HG02981 (cell line): ENCODE measurements around the gene CYP4F8.
"Not testable (repeated sequence)": the region's sequence is repeated elsewhere in the genome, so short reads cannot be mapped to it uniquely, and the experiment has no call there.

Experiments used
- ATAC-seq: cut with Tn5 transposase; IDR thresholded peaks from one replicate; pipeline ENCODE4 v1.9.1; 2021; ENCODE audit warnings: mild to moderate bottlenecking, moderate library complexity; ENCODE audit not compliant: unreplicated experiment

CYP4F8 gene

GRCh38 chr19:15643387-15643786 is 28.4 kb downstream of the CYP4F8 start:
- no peak for ATAC-seq

GRCh38 chr19:15644066-15644741 is 29.2 kb downstream of the CYP4F8 start:
- no peak for ATAC-seq

GRCh38 chr19:15644816-15645215 is 29.8 kb downstream of the CYP4F8 start:
- no peak for ATAC-seq

- ATAC-seq, result no peak
Measured at GRCh38 chr19:15649526-15649925, 34.5 kb downstream of the CYP4F8 start.

- not testable (repeated sequence) for ATAC-seq
Measured at GRCh38 chr19:15650123-15650522, 35.1 kb downstream of the CYP4F8 start.

- no peak for ATAC-seq
Measured at GRCh38 chr19:15651791-15652190, 36.8 kb downstream of the CYP4F8 start.

GRCh38 chr19:15652559-15653278 is 37.7 kb downstream of the CYP4F8 start:
- ATAC-seq, result no peak

- no peak for ATAC-seq
Measured at GRCh38 chr19:15656467-15656866, 41.4 kb downstream of the CYP4F8 start.

- ATAC-seq, result no peak
Measured at GRCh38 chr19:15663247-15663646, 48.2 kb downstream of the CYP4F8 start.

GRCh38 chr19:15666186-15666585 is 51.2 kb downstream of the CYP4F8 start:
- ATAC-seq, result no peak

- no peak for ATAC-seq
Measured at GRCh38 chr19:15666883-15667282, 51.9 kb downstream of the CYP4F8 start.

- no peak for ATAC-seq
Measured at GRCh38 chr19:15669440-15669839, 54.4 kb downstream of the CYP4F8 start.

- no peak for ATAC-seq
Measured at GRCh38 chr19:15669891-15670290, 54.9 kb downstream of the CYP4F8 start.

GRCh38 chr19:15671237-15671821 is 56.3 kb downstream of the CYP4F8 start:
- ATAC-seq, result no peak

GRCh38 chr19:15671891-15672579 is 57.0 kb downstream of the CYP4F8 start:
- no peak for ATAC-seq

GRCh38 chr19:15672580-15673175 is 57.7 kb downstream of the CYP4F8 start, which contains the start of gene CYP4F12:
Gene CYP4F12, plus strand, starts transcription at chr19:15673087. Its CDS starts 443 bp downstream, at chr19:15673530.
- ATAC-seq, result no peak

- no peak for ATAC-seq
Measured at GRCh38 chr19:15673176-15673654, 58.2 kb downstream of the CYP4F8 start.

GRCh38 chr19:15675560-15675959 is 60.5 kb downstream of the CYP4F8 start:
- no peak for ATAC-seq

- no peak for ATAC-seq
Measured at GRCh38 chr19:15679089-15679488, 64.1 kb downstream of the CYP4F8 start.

GRCh38 chr19:15679865-15680264 is 64.8 kb downstream of the CYP4F8 start:
- not testable (repeated sequence) for ATAC-seq
